ENCODE data around the gene ZFYVE28. TPM values are rescaled to one million over a fixed set of nuclear protein-coding genes. Genes with fewer than 3 reads are reported as not detected.

Gene ZFYVE28
- total and polyA plus RNA-seq, 10 of the 15 experiments (the other 5 are each of a cell fraction or from before 2014, with no cell fraction given) = 0.06 to 1.9 (median 0.22) TPM; not detected in 1

DNA sequence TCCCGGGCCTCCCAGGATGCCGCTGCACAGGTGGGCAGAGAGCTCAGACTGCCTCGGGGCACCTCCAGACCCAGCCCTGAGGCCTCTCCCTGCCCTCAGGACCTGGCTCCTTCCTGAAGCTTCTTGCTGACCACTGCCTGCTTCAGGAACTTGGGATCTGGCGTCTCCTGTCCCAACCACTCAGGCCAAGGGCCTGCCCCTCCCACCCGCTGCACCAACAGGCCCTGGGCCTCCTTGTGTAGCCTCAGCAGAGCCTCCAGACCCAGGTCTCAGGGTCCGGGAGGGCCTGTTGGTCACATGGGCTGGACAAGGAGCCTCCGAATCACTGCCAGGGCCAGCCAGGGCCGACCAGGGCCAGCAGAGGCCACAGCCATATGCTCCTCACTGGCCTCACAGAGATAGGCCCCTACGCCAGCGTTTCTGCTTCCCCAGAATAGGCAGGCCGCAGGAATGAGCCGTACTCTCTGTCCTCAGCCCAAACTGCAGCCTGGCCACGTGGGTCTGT, 159.4 kb downstream of the ZFYVE28 start (continued):
- TF ChIP-seq, protein P1, sequence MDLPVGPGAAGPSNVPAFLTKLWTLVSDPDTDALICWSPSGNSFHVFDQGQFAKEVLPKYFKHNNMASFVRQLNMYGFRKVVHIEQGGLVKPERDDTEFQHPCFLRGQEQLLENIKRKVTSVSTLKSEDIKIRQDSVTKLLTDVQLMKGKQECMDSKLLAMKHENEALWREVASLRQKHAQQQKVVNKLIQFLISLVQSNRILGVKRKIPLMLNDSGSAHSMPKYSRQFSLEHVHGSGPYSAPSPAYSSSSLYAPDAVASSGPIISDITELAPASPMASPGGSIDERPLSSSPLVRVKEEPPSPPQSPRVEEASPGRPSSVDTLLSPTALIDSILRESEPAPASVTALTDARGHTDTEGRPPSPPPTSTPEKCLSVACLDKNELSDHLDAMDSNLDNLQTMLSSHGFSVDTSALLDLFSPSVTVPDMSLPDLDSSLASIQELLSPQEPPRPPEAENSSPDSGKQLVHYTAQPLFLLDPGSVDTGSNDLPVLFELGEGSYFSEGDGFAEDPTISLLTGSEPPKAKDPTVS (IDR thresholded peaks at IDR 0.05; ENCODE audit: low read depth, low read length) = no peak
- TF ChIP-seq CREM (IDR thresholded peaks at IDR 0.05; ENCODE audit: low read depth) (no peak), PML (IDR thresholded peaks at IDR 0.05; ENCODE audit: low read length) (no peak)

DNA sequence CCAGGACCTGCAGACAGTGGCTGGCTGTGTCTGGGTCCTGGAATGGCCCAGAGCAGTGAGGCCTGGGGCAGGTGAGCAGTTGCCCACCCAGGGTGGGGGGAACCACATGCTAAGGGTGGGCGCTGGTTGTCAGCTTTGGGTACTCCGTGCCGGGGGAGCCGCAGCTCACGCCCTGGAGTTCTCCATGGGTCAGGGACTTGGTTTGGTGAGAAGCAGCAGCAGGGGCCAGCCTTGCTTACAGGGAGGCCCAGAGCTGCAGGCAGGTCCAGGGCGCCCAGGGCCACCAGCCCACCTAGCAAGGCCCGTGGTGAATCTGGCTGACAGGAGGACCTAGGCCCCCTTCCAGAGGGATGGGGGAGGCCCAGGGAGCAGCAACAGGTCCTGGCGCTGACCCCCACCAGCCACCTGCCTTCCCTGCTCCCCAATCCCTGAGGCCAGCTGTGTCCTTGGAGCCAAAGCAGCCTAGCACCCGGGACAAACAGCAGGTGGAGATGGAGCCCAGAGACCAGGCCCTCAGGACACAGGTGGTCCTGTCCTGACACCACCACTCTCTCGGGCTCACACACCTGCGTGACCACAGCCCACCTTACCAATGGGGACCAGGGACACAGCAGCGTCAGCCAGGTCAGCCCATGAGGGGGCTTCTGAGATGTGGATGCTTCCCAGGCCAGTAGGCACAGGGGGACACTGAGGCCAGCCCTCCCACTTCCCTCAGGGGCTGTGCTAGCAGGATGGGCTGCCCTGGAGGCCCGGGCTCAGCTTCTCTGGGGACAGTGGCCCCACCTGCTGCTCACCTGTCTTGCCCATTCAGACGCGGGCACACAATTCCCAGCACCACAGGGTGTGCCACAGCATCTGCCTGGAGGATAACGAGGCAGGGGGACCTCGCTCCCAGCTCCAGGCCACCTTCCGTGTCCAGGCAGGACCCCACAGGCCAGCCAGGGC, 160.1 kb downstream of the ZFYVE28 start:
- Histone ChIP-seq H3K27me3 (replicated peaks in 1 of 2; ENCODE audit: control insufficient read depth in 2 of 2, insufficient read depth in 2 of 2, low read length in 1 of 2) (no peaks in the 10 kb centered on the region), H3K4me1 (ENCODE audit: control insufficient read depth, insufficient read depth, low read length) (no peaks in the 10 kb centered on the region; the same call in 1 of the 2 replicates), H3K9ac (ENCODE audit: control insufficient read depth, insufficient read depth, low read length) (no peak overlapping the region), H2AFZ (ENCODE audit: control insufficient read depth, low read depth, low read length) (no peak overlapping the region), H3K36me3 (ENCODE audit: control insufficient read depth in 2 of 2, insufficient read depth in 2 of 2, low read length in 1 of 2) (peaks cover 0 to 4% of the 10 kb centered on the region in 2 experiments; a peak in 2 of 4 replicates), H3K27ac (ENCODE audit: control insufficient read depth, insufficient read depth) (no peak overlapping the region), H4K20me1 (ENCODE audit: control insufficient read depth, insufficient read depth) (no peaks in the 10 kb centered on the region; the same call in 1 of the 2 replicates), H3K4me3 (no peak overlapping the region), H3K4me2 (ENCODE audit: control insufficient read depth, insufficient read depth) (no peak overlapping the region), H3K79me2 (ENCODE audit: control insufficient read depth, insufficient read depth, low read length) (peaks cover 10% of the 10 kb centered on the region), H3K9me3 (replicated peaks; ENCODE audit: control insufficient read depth, insufficient read depth, low read length) (no peaks in the 10 kb centered on the region)
- ChIA-PET SMC1A (ENCODE audit: uncharacterized antibody, unreplicated experiment) (interaction anchor here (1.7 kb wide), 1 partner anchor 19 kb away, joined by 6 read pairs; no protein-coding TSS in a partner anchor), POLR2A (interaction anchor here (0.5 to 1.3 kb wide), 2 partner anchors 16 to 181 kb away, joined by 3 to 9 read pairs; partner anchors contain the start of genes HAUS3 and POLN), CTCF (interaction anchor here (1.1 kb wide), 1 partner anchor 18 kb away, joined by 4 read pairs; no protein-coding TSS in a partner anchor), RAD21 (ENCODE audit: unreplicated experiment) (interaction anchor here (0.8 to 1.1 kb wide), 2 partner anchors 17 to 38 kb away, joined by 3 read pairs; no protein-coding TSS in a partner anchor)
- no TSS peak for BruUV-seq (replicated peaks)
- ATAC-seq (no peak), FAIRE-seq (no peak), DNase-seq (ENCODE audit: low read depth, low spot score) (no peak)
- in situ Hi-C loops (cut with MboI) (no loop called here), intact Hi-C loops (cut with micrococcal nuclease; ENCODE audit: unreplicated experiment) (no loop called here)
- TF ChIP-seq POLR2A (IDR thresholded peaks at IDR 0.05; ENCODE audit: low read depth, low read length) (peak; percentile 40; the same call in 1 of the 2 replicates), SREBF1 (IDR thresholded peaks at IDR 0.05; ENCODE audit: low read length) (no peak), NFIC (IDR thresholded peaks at IDR 0.05; ENCODE audit: low read depth, low read length) (no peak), POLR2AphosphoS5 (IDR thresholded peaks at IDR 0.05; ENCODE audit: low read length) (peak; percentile 27; the same call in 1 of the 2 replicates)
- TF ChIP-seq, protein P2, sequence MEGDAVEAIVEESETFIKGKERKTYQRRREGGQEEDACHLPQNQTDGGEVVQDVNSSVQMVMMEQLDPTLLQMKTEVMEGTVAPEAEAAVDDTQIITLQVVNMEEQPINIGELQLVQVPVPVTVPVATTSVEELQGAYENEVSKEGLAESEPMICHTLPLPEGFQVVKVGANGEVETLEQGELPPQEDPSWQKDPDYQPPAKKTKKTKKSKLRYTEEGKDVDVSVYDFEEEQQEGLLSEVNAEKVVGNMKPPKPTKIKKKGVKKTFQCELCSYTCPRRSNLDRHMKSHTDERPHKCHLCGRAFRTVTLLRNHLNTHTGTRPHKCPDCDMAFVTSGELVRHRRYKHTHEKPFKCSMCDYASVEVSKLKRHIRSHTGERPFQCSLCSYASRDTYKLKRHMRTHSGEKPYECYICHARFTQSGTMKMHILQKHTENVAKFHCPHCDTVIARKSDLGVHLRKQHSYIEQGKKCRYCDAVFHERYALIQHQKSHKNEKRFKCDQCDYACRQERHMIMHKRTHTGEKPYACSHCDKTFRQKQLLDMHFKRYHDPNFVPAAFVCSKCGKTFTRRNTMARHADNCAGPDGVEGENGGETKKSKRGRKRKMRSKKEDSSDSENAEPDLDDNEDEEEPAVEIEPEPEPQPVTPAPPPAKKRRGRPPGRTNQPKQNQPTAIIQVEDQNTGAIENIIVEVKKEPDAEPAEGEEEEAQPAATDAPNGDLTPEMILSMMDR (IDR thresholded peaks at IDR 0.05 in 2 of 3, conservative IDR thresholded peaks at IDR 0.05 in 1 of 3; ENCODE audit: control insufficient read depth in 2 of 3, extremely low read depth in 1 of 3, insufficient read depth in 1 of 3, low read depth in 3 of 3, low read length in 3 of 3) = no peak
- 73% methylated on average over 17 of the region's 18 CpGs for WGBS (ENCODE audit: insufficient coverage, insufficient replicate concordance, low lambda C conversion rate, missing lambda C conversion rate)

Data from GM12878 (cell line).